ENCODE measurements around the gene CDX1. TPM values are rescaled to one million over a fixed set of nuclear protein-coding genes. Genes with fewer than 3 reads are reported as not detected.

CDX1 gene
- total and polyA plus RNA-seq, 2 of the 8 experiments (the other 6 are each of a cell fraction or from before 2014, with no cell fraction given) = not detected

DNA sequence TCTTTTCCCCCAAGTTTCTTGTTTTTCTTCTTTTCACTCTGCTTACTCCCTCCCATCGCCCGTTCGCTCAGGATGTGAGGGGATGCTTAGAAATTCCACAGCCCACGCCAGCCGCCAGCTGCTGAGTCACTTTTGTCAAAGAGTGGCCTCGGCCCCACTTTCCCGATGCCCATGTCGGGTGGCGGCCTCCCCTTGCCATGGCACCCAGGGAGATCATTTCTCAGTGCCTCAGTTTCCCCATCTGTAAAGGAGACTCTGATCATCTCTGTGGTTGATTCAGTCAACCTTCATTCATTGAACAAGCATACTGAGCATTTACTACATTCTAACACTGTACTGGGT is 10.6 kb upstream of the CDX1 start:
- peak overlapping the region; percentile 69 to 73 for H3K4me2 ChIP-seq (ENCODE audit: insufficient read depth in 1 of 2, low read depth in 2 of 2, low read length in 2 of 2)
- FAIRE-seq = no peak
- no peak for TF ChIP-seq TBP (IDR thresholded peaks at IDR 0.05; ENCODE audit: low read depth, low read length)
- no peak for TF ChIP-seq POLR2A (IDR thresholded peaks at IDR 0.05; ENCODE audit: control extremely low read depth in 1 of 2, low read depth in 2 of 2, low read length in 2 of 2)
- TF ChIP-seq SRF (IDR thresholded peaks at IDR 0.05; ENCODE audit: low read depth, low read length) = no peak
- no peak for TF ChIP-seq HDAC6 (IDR thresholded peaks at IDR 0.05; ENCODE audit: low read depth, low read length)
- TF ChIP-seq YY1 (IDR thresholded peaks at IDR 0.05; ENCODE audit: low read depth, low read length) = no peak
- no peak for TF ChIP-seq KDM1A (IDR thresholded peaks at IDR 0.05; ENCODE audit: borderline replicate concordance, low read length)
- TF ChIP-seq CREB1 (IDR thresholded peaks at IDR 0.05) = no peak
- TF ChIP-seq GABPA (IDR thresholded peaks at IDR 0.05; ENCODE audit: borderline replicate concordance, insufficient read depth, low read length) = no peak
- no peak for TF ChIP-seq CHD1 (IDR thresholded peaks at IDR 0.05; ENCODE audit: low read depth, low read length)
- no peak for TF ChIP-seq RAD21 (IDR thresholded peaks at IDR 0.05 in 1 of 2, conservative IDR thresholded peaks at IDR 0.05 in 1 of 2; ENCODE audit: low read depth in 2 of 2, low read length in 2 of 2)
- TF ChIP-seq BCL11A (IDR thresholded peaks at IDR 0.05; ENCODE audit: low read depth in 2 of 2, low read length in 2 of 2) = no peak
- TF ChIP-seq ASH2L (IDR thresholded peaks at IDR 0.05; ENCODE audit: low read length) = no peak
- no peak for TF ChIP-seq CTBP2 (IDR thresholded peaks at IDR 0.05; ENCODE audit: borderline replicate concordance, insufficient read depth, insufficient read length, low read length)
- no peak for TF ChIP-seq POU5F1 (IDR thresholded peaks at IDR 0.05; ENCODE audit: low read depth, low read length)
- TF ChIP-seq NANOG (IDR thresholded peaks at IDR 0.05; ENCODE audit: insufficient read depth, low read depth, low read length, poor library complexity, severe bottlenecking) = no peak

More for the DNA sequence above, 10.6 kb upstream of the CDX1 start:
- no peaks in the 10 kb centered on the region for H3K79me2 ChIP-seq (ENCODE audit: control insufficient read depth in 1 of 2, insufficient read depth in 2 of 2, low read length in 2 of 2)
- H4K5ac ChIP-seq (ENCODE audit: insufficient read length, low read depth, low read length) = no peak overlapping the region
- no peaks in the 10 kb centered on the region; the same call in 1 of the 2 replicates for H3K23me2 ChIP-seq (ENCODE audit: low read depth, low read length)
- H3K4me3 ChIP-seq (ENCODE audit: extremely low read depth in 1 of 4, insufficient read depth in 2 of 4, low read depth in 3 of 4, low read length in 4 of 4) = peak overlapping the region in 2 of 4 experiments; percentile 7 to 50; a peak in 5 of 8 replicates
- no peaks in the 10 kb centered on the region for H3K36me3 ChIP-seq (ENCODE audit: control insufficient read depth in 2 of 4, insufficient read depth in 4 of 4, low read length in 3 of 4)
- H2BK5ac ChIP-seq (ENCODE audit: low read depth, low read length) = no peak overlapping the region
- H3K27ac ChIP-seq (ENCODE audit: low read depth, low read length) = no peak overlapping the region
- no peak overlapping the region for H3K23ac ChIP-seq (ENCODE audit: insufficient read length)
- H2AFZ ChIP-seq (ENCODE audit: low read length) = no peak overlapping the region
- H4K8ac ChIP-seq (ENCODE audit: extremely low read depth, insufficient read depth, low read length) = peak overlapping the region; percentile 76
- 65% methylated on average over 9 of the region's 9 CpGs; no CpG with 5 or more reads in 1 of the 2 experiments for WGBS, 2 experiments (ENCODE audit: extremely low coverage in 1 of 2, insufficient coverage in 1 of 2, insufficient read length in 1 of 2, insufficient replicate concordance in 2 of 2, low coverage in 1 of 2, low lambda C conversion rate in 2 of 2, missing lambda C conversion rate in 1 of 2)
- H2AK5ac ChIP-seq (ENCODE audit: low read depth, low read length) = peak overlapping the region; percentile 91; the same call in 1 of the 2 replicates
- H3K9ac ChIP-seq (replicated peaks in 1 of 4; ENCODE audit: extremely low read depth in 1 of 4, low read depth in 3 of 4, low read length in 3 of 4) = no peak overlapping the region
- H3K56ac ChIP-seq (replicated peaks; ENCODE audit: insufficient read length, low read depth, low read length) = no peak overlapping the region
- H3K18ac ChIP-seq (ENCODE audit: extremely low read depth, low read length) = no peak overlapping the region
- H2BK15ac ChIP-seq (ENCODE audit: low read length) = no peak overlapping the region; the same call in 1 of the 2 replicates
- no peaks in the 10 kb centered on the region for H4K20me1 ChIP-seq (replicated peaks in 1 of 2; ENCODE audit: control insufficient read depth in 1 of 2, insufficient read depth in 2 of 2, low read length in 2 of 2)
- H3K14ac ChIP-seq (ENCODE audit: insufficient read length) = no peak overlapping the region
- no peaks in the 10 kb centered on the region for H3K79me1 ChIP-seq (ENCODE audit: low read depth, low read length)
- DNase-seq (ENCODE audit: low read depth in 1 of 2, low spot score in 2 of 2) = no peak
- H4K91ac ChIP-seq (replicated peaks; ENCODE audit: insufficient read length, low read length) = no peak overlapping the region
- 0 out of 2 replicates have a peak overlapping the region, but pooled peaks have one; percentile 5 for H2BK20ac ChIP-seq (ENCODE audit: low read length)
- CTCF ChIA-PET (ENCODE audit: partially characterized antibody) = interaction anchor here (0.9 to 15.3 kb wide), 8 partner anchors 10 to 78 kb away, joined by 3 to 372 read pairs (median 11); no protein-coding TSS in a partner anchor
- H2BK120ac ChIP-seq (replicated peaks; ENCODE audit: low read depth, low read length) = no peak overlapping the region
- peak overlapping the region; percentile 44; the same call in 1 of the 2 replicates for H2BK12ac ChIP-seq (ENCODE audit: low read depth, low read length)
- no peaks in the 10 kb centered on the region for H3K9me3 ChIP-seq (ENCODE audit: insufficient read depth in 2 of 2, low read depth in 1 of 2, low read length in 1 of 2)
- H3K27me3 ChIP-seq (replicated peaks in 1 of 4; ENCODE audit: control insufficient read depth in 3 of 4, extremely low read depth in 1 of 4, insufficient read depth in 3 of 4, low read length in 3 of 4) = no peaks in the 10 kb centered on the region; a peak in 2 of 7 replicates
- H3K4ac ChIP-seq (replicated peaks; ENCODE audit: insufficient read length, low read depth, low read length) = peak overlapping the region; percentile 22
- peaks cover 6 to 27% (median 13%) of the 10 kb centered on the region in 4 experiments for H3K4me1 ChIP-seq (replicated peaks in 1 of 4; ENCODE audit: control insufficient read depth in 3 of 4, insufficient read depth in 4 of 4, low read length in 3 of 4)
- POLR2A ChIA-PET (ENCODE audit: partially characterized antibody) = interaction anchor here (0.7 to 3.4 kb wide), 4 partner anchors 11 to 29 kb away, joined by 3 to 14 read pairs (median 5); no protein-coding TSS in a partner anchor

Data from H1 (cell line).